Stomach (tissue), 9 donors: Measurements from ENCODE around the gene SORCS2. TPM values are rescaled to one million over a fixed set of nuclear protein-coding genes. Genes with fewer than 3 reads are reported as not detected.

Source experiments
- DNase-seq, 2 donors: peaks; one replicate each; pipeline versions ENCODE4 v3.0.0 to v3.0.0-alpha.2; 2013 to 2019
- H3K27ac ChIP-seq, 5 donors: fragments of 200-600 bp in 4 of 5; sonication (generic) in 4 of 5; one replicate each; pipeline ENCODE4 v1.5.1; 2013 to 2019; ENCODE audit warnings: mild to moderate bottlenecking in 1 of 5, moderate library complexity in 1 of 5
- H3K27me3 ChIP-seq, 3 donors: fragments of 200-600 bp; sonication (generic); one replicate each; pipeline ENCODE4 v1.5.1; 2017 to 2019; ENCODE audit warnings: mixed run types in 1 of 3
- H3K36me3 ChIP-seq, 4 donors: fragments of 200-600 bp; sonication (generic); 1 replicate in 3 of 4; 2 replicates in 1 of 4; pipeline ENCODE4 v1.5.1; 2016 to 2019
- H3K4me1 ChIP-seq, 4 donors: fragments of 200-600 bp; sonication (generic); one replicate each; pipeline ENCODE4 v1.5.1; 2016 to 2019
- H3K4me3 ChIP-seq, 4 donors: fragments of 200-600 bp; sonication (generic) in 3 of 4; one replicate each; pipeline ENCODE4 v1.5.1; 2016 to 2019; ENCODE audit warnings: mild to moderate bottlenecking in 1 of 4
- H3K9me3 ChIP-seq, 4 donors: fragments of 200-600 bp; sonication (generic); one replicate each; pipeline ENCODE4 v1.5.1; 2016 to 2019
- CTCF ChIP-seq, 7 experiments: fragments of 450-650 bp in 4 of 7; fragments of 200-600 bp in 3 of 7; sonication (generic) in 3 of 7; IDR thresholded peaks; one replicate each; pipeline ENCODE4 v1.5.1; 2016 to 2019; ENCODE audit warnings: antibody characterized with exemption in 7 of 7, control low read depth in 2 of 7, mild to moderate bottlenecking in 1 of 7
- EP300 ChIP-seq: sonication (generic); formaldehyde crosslinking; IDR thresholded peaks from one replicate; pipeline ENCODE4 v1.6.1; 2017; ENCODE audit warnings: antibody characterized with exemption
- POLR2A ChIP-seq, 4 donors: fragments of 450-650 bp; IDR thresholded peaks; one replicate each; pipeline ENCODE4 v1.6.1; 2016; ENCODE audit warnings: antibody characterized with exemption in 4 of 4, control low read depth in 2 of 4, mild to moderate bottlenecking in 1 of 4, moderate library complexity in 1 of 4
- POLR2AphosphoS5 ChIP-seq, 3 donors: sonication (generic); formaldehyde crosslinking; IDR thresholded peaks; one replicate each; pipeline ENCODE4 v1.6.1; 2016; ENCODE audit warnings: antibody characterized with exemption in 3 of 3
- WGBS, 5 donors: extraction: QIAGEN DNeasy Blood & Tissue Kit in 3 of 5; methylation state at CpG; one replicate each; pipeline versions ENCODE4 v1.1.5 to v1.1.7; 2013 to 2018; 5-methylcytosine and 5-hydroxymethylcytosine counted together
- intact Hi-C: fragments of 100-400 bp; cut with DNase I; formaldehyde crosslinking; loops from one replicate; pipeline ENCODE4 v1.15.1; 2023; ENCODE audit warnings: low total_unique reads
- polyA plus RNA-seq, 3 donors: library from polyadenylated mRNA; stranded (reverse); fragments of 200-250 nt; gene quantifications; one replicate each; pipeline ENCODE4 v1.2.3, GENCODE V29; 2013
- total RNA-seq, 5 donors: library from RNA; depleted of rRNA; stranded (reverse); fragments of >200 nt; gene quantifications; one replicate each; pipeline versions ENCODE4 v1.1.0 to v1.2.3, GENCODE V29; 2014 to 2016
- donor health status: healthy with polysubstance abuse.
- donor health status: Bipolar disorder and iron deficiency.
- donor health status: healthy.

The SORCS2 gene
- total and polyA plus RNA-seq, 8 donors = under 0.01 to 13.0 (median 0.50) TPM; not detected in 1

GRCh38 chr4:7353046-7353790 is 160.9 kb downstream of the SORCS2 start:
- H3K27me3 ChIP-seq = peaks cover 0 to 14% (median 0%) of the 10 kb centered on the region in 3 donors
- H3K4me3 ChIP-seq = no peak overlapping the region
- no peak for DNase-seq
- no peaks in the 10 kb centered on the region for H3K36me3 ChIP-seq
- 76 to 84% (median 81%) methylated on average over 6 to 7 of the region's 7 CpGs for WGBS, 5 donors
- no peaks in the 10 kb centered on the region for H3K4me1 ChIP-seq
- intact Hi-C loops = no loop called here
- TF ChIP-seq POLR2A (IDR thresholded peaks at IDR 0.05) (no peak), POLR2AphosphoS5 (IDR thresholded peaks at IDR 0.05) (no peak), EP300 (no peak), CTCF (IDR thresholded peaks at IDR 0.05) (no peak)
- no peaks in the 10 kb centered on the region for H3K9me3 ChIP-seq
- H3K27ac ChIP-seq = no peak overlapping the region

- no peak for DNase-seq
- Histone ChIP-seq H3K27me3 (peaks cover 0 to 14% (median 0%) of the 10 kb centered on the region in 3 donors), H3K36me3 (no peaks in the 10 kb centered on the region), H3K27ac (no peak overlapping the region), H3K4me1 (no peaks in the 10 kb centered on the region), H3K4me3 (no peak overlapping the region), H3K9me3 (no peaks in the 10 kb centered on the region)
- intact Hi-C loops = no loop called here
- 80 to 90% (median 86%) methylated on average over 14 to 17 of the region's 17 CpGs for WGBS, 5 donors
- TF ChIP-seq POLR2AphosphoS5 (IDR thresholded peaks at IDR 0.05) (no peak), CTCF (IDR thresholded peaks at IDR 0.05) (no peak), EP300 (no peak), POLR2A (IDR thresholded peaks at IDR 0.05) (no peak)
These were observed 161.7 kb downstream of the SORCS2 start for GRCh38 chr4:7353846-7354610.

GRCh38 chr4:7354927-7355326 is 162.6 kb downstream of the SORCS2 start:
- peaks cover 0 to 9% (median 2%) of the 10 kb centered on the region in 4 donors for H3K4me1 ChIP-seq
- no peak for TF ChIP-seq CTCF (IDR thresholded peaks at IDR 0.05)
- TF ChIP-seq EP300 = no peak
- no peak for TF ChIP-seq POLR2AphosphoS5 (IDR thresholded peaks at IDR 0.05)
- TF ChIP-seq POLR2A (IDR thresholded peaks at IDR 0.05) = no peak
- DNase-seq = no peak
- 58 to 71% (median 66%) methylated on average over 5 of the region's 5 CpGs for WGBS, 5 donors
- H3K4me3 ChIP-seq = no peak overlapping the region
- H3K27me3 ChIP-seq = peaks cover 0 to 14% (median 0%) of the 10 kb centered on the region in 3 donors
- intact Hi-C loops = no loop called here
- H3K36me3 ChIP-seq = no peaks in the 10 kb centered on the region
- no peak overlapping the region for H3K27ac ChIP-seq
- H3K9me3 ChIP-seq = no peaks in the 10 kb centered on the region

- Histone ChIP-seq H3K27me3 (peaks cover 0 to 14% (median 0%) of the 10 kb centered on the region in 3 donors), H3K27ac (no peak overlapping the region), H3K9me3 (no peaks in the 10 kb centered on the region), H3K4me1 (peaks cover 0 to 10% (median 5%) of the 10 kb centered on the region in 4 donors), H3K36me3 (no peaks in the 10 kb centered on the region), H3K4me3 (no peak overlapping the region)
- TF ChIP-seq POLR2AphosphoS5 (IDR thresholded peaks at IDR 0.05) = no peak
- no peak for TF ChIP-seq EP300
- TF ChIP-seq CTCF (IDR thresholded peaks at IDR 0.05) = no peak
- TF ChIP-seq POLR2A (IDR thresholded peaks at IDR 0.05) = no peak
- DNase-seq = no peak
- intact Hi-C loops = no loop called here
- 80 to 91% (median 87%) methylated on average over 3 of the region's 3 CpGs for WGBS, 5 donors
These were observed 163.5 kb downstream of the SORCS2 start for GRCh38 chr4:7355795-7356194.
